ENCODE results near the gene ZNF335.
"Not testable (repeated sequence)": the region's sequence is repeated elsewhere in the genome, so short reads cannot be mapped to it uniquely, and the experiment has no call there.

Gene ZNF335

DNA sequence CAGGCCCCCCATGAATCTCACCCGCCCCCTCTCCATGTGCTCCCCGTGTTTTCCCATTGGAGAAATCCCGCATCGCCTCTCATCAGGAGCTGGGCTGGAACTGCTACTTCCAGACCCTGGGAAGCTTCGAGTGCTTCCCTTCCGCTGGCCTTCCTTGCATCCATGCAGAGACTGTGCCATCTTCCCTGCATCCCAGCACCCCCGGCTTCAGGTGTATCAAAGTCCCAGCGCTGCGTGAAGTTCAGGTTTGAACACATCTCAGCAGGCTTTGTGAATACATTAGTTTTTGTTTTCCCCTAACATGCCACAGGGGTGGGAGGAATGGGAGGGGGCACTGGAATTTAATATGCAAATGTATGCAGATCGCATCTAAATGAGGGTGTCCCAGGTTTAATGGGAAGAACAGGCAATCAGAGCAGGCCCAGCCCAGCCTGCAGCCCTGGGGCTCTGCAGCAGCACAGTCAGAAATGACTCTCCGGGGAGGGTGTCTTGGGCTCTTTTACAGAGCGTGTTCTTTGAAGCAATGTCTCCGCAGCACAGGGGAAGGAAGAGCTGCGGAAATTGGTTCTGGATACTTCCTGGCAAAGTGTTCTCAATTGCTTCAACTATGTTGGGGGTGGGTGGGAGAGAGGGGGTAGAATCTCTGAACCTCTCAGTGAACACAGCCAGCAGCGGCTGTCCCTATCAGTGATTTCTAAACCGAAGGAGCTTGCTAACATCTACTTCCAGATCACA lies 28.4 kb upstream of the ZNF335 start:
- H3K4me3 ChIP-seq (replicated peaks; ENCODE audit: low read depth, low read length), result no peak overlapping the region
- TF ChIP-seq, protein P1, sequence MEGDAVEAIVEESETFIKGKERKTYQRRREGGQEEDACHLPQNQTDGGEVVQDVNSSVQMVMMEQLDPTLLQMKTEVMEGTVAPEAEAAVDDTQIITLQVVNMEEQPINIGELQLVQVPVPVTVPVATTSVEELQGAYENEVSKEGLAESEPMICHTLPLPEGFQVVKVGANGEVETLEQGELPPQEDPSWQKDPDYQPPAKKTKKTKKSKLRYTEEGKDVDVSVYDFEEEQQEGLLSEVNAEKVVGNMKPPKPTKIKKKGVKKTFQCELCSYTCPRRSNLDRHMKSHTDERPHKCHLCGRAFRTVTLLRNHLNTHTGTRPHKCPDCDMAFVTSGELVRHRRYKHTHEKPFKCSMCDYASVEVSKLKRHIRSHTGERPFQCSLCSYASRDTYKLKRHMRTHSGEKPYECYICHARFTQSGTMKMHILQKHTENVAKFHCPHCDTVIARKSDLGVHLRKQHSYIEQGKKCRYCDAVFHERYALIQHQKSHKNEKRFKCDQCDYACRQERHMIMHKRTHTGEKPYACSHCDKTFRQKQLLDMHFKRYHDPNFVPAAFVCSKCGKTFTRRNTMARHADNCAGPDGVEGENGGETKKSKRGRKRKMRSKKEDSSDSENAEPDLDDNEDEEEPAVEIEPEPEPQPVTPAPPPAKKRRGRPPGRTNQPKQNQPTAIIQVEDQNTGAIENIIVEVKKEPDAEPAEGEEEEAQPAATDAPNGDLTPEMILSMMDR (IDR thresholded peaks at IDR 0.05; ENCODE audit: low read length, missing control alignments), result no peak
- no peak for DNase-seq (ENCODE audit: low read depth)

DNA sequence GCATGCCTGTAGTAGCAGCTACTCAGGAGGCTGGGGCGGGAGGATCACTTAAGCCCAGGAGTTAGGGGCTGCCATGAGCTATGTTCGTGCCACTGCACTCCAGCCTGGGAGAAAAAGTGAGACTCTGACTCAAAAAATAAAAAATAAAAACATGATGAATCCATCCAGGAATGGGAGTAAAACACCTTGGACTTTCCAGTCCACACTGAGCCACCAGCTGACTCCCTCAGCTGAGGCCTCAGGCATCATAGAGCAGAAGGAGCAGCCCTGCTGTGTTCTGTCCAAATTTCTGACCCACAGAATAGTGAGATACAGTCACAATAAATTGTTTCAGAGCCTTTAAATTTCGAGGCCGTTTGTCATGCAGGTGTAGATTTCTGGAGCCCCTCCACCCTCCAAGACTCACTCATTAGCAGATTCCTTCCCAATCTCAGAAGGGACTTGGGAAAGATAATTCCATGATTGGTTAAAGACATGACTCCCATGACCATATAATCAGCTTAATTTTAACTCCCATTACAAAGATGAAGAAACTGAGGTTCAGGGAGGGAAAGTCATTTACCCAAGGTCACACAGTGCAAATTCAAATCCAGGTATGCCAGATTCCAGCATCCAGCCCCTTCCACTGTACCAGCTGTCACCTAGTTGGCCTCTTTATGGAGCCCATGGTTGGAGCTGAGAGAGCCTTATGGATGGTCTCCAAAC lies 27.7 kb upstream of the ZNF335 start:
- TF ChIP-seq, protein P1 (IDR thresholded peaks at IDR 0.05; ENCODE audit: low read length, missing control alignments), result no peak
- DNase-seq (ENCODE audit: low read depth), result no peak
- no peak overlapping the region for H3K4me3 ChIP-seq (replicated peaks; ENCODE audit: low read depth, low read length)

DNA sequence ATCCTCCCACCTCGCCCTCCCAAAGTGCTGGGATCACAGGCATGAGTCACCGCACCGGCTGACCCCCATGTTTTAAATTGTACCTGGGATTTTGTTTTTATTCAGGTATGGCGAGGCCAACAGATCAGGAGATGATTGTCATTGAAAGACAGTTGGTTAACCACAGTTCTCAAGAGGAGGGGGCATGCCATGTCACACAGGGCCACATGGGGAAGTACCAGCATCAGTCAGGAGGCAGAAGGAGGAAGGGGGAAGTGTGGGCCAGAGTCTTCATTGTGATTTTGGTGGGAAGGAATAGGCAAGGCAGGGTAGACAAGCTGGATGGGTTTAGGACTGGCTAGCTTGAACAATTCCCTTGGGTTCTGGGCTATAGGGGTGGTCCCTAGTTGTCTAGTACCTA lies 26.8 kb upstream of the ZNF335 start:
- TF ChIP-seq, protein P1 (IDR thresholded peaks at IDR 0.05; ENCODE audit: low read length, missing control alignments), result no peak
- DNase-seq (ENCODE audit: low read depth), result no peak
- no peak overlapping the region for H3K4me3 ChIP-seq (replicated peaks; ENCODE audit: low read depth, low read length)

DNA sequence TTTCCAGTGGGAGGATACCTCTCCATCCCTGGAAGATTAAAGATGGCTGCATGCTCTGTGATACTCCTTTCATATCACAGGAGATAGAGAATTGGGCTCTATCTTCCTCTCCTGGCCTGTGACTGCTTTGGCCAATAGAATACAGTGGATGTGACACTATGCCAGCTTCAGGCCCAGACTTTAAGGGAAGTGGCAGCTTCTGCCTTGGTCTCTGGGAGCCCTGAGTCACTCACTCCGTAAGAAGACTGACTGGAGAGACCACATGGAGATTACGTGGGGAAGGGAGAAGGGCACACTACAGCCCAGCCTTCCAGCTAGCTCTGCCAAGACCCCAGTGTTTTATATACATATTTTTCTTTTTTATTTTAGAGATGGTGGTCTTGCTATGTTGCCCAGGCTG lies 26.3 kb upstream of the ZNF335 start:
- TF ChIP-seq, protein P1 (IDR thresholded peaks at IDR 0.05; ENCODE audit: low read length, missing control alignments), result no peak
- DNase-seq (ENCODE audit: low read depth), result no peak
- H3K4me3 ChIP-seq (replicated peaks; ENCODE audit: low read depth, low read length), result no peak overlapping the region

DNA sequence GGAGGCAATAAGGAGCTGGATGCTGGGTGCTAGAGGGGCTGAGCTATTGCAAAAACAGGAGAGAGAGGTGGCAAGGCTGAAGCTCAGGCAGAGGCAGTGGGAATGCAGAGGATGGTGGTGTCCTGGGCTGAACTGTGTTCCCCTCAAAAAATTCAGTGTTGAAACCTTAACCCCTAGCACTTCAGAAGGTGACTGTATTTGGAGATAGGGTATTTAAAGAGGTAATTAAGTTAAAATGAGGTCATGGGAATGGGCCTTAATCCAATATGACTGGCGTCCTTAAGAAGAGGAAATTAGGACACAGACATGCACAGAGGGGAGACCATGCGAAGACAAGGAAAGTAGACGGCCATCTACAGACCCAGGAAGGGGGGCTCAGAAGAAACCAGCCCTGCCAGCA lies 25.2 kb upstream of the ZNF335 start:
- no peak for DNase-seq (ENCODE audit: low read depth)
- H3K4me3 ChIP-seq (replicated peaks; ENCODE audit: low read depth, low read length), result no peak overlapping the region
- TF ChIP-seq, protein P1 (IDR thresholded peaks at IDR 0.05; ENCODE audit: low read length, missing control alignments), result no peak

DNA sequence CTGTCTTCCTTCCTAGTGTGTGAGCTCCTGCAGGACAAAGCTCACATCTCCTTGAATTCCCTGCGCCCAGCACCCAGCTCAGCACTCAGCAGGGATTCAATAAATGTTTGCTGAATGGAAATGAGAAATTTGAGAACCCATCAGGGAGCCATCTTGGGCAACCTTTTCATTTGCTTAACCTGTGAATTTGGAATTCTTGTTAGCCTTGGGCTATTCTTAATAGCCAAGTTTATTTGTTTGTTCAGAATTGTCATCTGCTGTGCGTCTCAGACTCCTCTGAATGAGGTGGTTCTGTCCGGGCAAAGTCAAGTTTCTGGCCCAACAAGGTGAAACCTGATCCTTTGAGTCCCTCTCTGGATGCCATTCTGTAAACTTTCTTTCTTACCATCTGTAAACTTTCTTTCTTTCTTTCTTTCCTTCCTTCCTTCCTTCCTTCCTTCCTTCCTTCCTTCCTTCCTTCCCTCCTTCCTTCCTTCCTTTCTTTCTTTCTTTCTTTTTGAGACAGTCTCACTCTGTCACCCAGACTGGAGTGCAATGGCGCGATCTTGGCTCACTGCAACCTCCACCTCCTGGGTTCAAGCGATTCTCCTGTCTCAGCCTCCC lies 23.6 kb upstream of the ZNF335 start:
- DNase-seq (ENCODE audit: low read depth), result not testable (repeated sequence)

DNA sequence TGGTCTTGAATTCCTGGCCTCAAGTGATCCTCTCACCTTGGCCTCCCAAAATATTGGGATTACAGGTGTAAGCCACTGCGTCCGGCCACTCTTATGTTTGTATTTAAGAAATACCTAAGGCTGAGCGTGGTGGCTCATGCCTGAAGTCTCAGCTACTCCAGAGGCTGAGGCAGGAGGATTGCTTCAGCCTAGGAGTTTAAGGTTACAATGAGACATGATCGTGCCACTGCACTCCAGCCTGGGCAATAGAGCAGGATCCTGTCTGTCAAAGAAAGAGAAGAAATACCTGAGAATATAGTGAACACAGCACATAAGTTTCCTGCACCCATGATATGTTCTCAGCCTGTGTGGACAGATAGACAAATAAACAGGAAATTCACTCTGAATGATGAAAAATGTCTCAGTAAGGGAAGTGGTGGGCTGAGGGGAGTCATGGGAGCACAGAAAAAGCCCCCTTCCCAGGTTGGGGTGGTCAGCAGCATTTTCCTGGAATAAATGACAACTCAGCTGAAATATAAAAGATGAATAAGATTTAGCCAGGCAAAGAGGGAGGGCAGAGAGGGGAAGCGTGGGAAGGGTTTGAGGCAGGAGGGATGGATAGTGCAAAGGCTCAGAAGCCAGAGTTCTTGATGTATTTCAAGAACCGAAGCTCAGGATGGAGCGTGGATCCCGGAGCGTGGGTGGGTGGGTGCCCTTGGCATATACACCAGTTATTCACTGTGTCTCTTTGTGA lies 22.9 kb upstream of the ZNF335 start:
- no peak for DNase-seq (ENCODE audit: low read depth)
- TF ChIP-seq, protein P1 (IDR thresholded peaks at IDR 0.05; ENCODE audit: low read length, missing control alignments), result no peak

More for the DNA sequence above, 23.6 kb upstream of the ZNF335 start:
- not testable (repeated sequence) for H3K4me3 ChIP-seq (replicated peaks; ENCODE audit: low read depth, low read length)

More for the DNA sequence above, 22.9 kb upstream of the ZNF335 start:
- no peak overlapping the region for H3K4me3 ChIP-seq (replicated peaks; ENCODE audit: low read depth, low read length)

Measured in fibroblast of pulmonary artery (primary cell).